ENCODE data around the gene BICD2. TPM values are rescaled to one million over a fixed set of nuclear protein-coding genes. Genes with fewer than 3 reads are reported as not detected.

The BICD2 gene
- total and polyA plus RNA-seq, 2 donors (not counting 1 experiment from before 2014, with no cell fraction given): 33.2 to 49.5 TPM

DNA sequence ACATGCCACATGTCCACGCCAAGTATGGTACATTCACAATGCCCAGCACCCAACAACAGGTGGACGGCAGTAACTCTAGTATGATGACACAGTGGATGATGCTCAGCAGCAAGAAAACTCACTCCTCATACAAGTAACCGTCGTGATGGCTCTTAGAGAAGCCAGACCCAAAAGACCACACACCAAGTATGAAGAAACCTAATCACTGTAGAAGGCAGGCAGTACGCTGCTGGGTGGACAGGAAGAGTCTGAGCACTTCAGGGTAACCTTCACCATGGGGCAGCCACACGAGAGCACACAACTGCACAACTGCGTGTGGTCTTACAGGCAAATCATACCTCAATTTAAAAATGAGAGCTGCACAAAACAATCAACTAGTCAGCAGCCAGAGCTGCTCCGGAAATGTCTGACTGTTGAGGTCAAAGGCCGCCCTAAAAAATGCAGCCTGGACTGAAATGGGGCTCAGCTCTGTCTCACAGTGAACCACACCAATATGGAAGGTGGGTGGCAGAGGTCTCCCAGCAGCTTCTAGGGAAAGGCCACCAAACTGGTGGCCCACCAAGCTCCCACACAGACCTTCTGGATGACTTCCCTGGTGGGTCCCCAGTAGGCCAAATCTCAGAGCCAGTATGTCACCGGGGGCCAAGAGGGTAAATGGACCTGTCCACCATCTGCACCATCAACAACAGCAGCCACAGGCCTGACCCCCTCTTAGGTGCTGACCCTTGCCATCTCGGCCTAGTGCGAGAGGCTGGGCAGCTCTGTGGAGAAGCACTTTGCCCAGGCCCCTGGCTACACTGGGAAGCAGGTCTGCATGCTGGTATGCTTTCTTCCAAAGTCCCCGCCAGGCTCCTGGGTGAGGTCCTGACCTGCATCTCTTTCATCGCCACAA, 17.8 kb downstream of the BICD2 start:
- DNase-seq (no peak), ATAC-seq (ENCODE audit: low read depth) (no peak)
- H3K27me3 Mint-ChIP-seq: no peaks in the 10 kb centered on the region
- POLR2A ChIA-PET: no interaction called here
- WGBS (ENCODE audit: insufficient coverage): 94% methylated on average over 10 of the region's 14 CpGs
- Histone ChIP-seq H3K4me3 (ENCODE audit: control extremely low read depth in 1 of 5, extremely low read depth in 1 of 5, insufficient read depth in 1 of 5, low read depth in 2 of 5, low read length in 4 of 5) (no peak overlapping the region), H4K20me1 (ENCODE audit: control insufficient read depth, insufficient read depth, low read length, poor library complexity, severe bottlenecking) (peaks cover 83% of the 10 kb centered on the region), H3K36me3 (replicated peaks in 1 of 2; ENCODE audit: control extremely low read depth in 1 of 2, control insufficient read depth in 1 of 2, extremely low read depth in 1 of 2, insufficient read depth in 2 of 2, low read length in 1 of 2) (peaks cover 0 to 7% of the 10 kb centered on the region in 2 experiments), H3K9me3 (ENCODE audit: control extremely low read depth in 1 of 3, control insufficient read depth in 2 of 3, insufficient read depth in 1 of 3, low read length in 2 of 3) (no peaks in the 10 kb centered on the region), H3K4me2 (replicated peaks; ENCODE audit: low read depth, low read length, poor library complexity, severe bottlenecking) (no peak overlapping the region), H3K4me1 (ENCODE audit: control insufficient read depth in 2 of 2, insufficient read depth in 2 of 2, low read length in 2 of 2) (peaks cover 12 to 65% of the 10 kb centered on the region in 2 donors), H3K79me2 (ENCODE audit: control insufficient read depth, insufficient read depth, low read length) (peaks cover 100% of the 10 kb centered on the region), H3K27me3 (replicated peaks in 1 of 4; ENCODE audit: control extremely low read depth in 1 of 4, control insufficient read depth in 3 of 4, insufficient read depth in 4 of 4, low read length in 3 of 4) (no peaks in the 10 kb centered on the region), H3K9ac (ENCODE audit: low read length) (no peak overlapping the region), H3K27ac (ENCODE audit: low read length in 2 of 2) (no peak overlapping the region), H2AFZ (ENCODE audit: insufficient read depth, low read depth, low read length, poor library complexity, severe bottlenecking) (no peak overlapping the region)
- intact Hi-C loops (cut with micrococcal nuclease): no loop called here
- no peak for TF ChIP-seq EZH2 (IDR thresholded peaks at IDR 0.05; ENCODE audit: borderline replicate concordance, insufficient read depth, low read depth, low read length, poor library complexity, severe bottlenecking)
- TF ChIP-seq, protein P1, sequence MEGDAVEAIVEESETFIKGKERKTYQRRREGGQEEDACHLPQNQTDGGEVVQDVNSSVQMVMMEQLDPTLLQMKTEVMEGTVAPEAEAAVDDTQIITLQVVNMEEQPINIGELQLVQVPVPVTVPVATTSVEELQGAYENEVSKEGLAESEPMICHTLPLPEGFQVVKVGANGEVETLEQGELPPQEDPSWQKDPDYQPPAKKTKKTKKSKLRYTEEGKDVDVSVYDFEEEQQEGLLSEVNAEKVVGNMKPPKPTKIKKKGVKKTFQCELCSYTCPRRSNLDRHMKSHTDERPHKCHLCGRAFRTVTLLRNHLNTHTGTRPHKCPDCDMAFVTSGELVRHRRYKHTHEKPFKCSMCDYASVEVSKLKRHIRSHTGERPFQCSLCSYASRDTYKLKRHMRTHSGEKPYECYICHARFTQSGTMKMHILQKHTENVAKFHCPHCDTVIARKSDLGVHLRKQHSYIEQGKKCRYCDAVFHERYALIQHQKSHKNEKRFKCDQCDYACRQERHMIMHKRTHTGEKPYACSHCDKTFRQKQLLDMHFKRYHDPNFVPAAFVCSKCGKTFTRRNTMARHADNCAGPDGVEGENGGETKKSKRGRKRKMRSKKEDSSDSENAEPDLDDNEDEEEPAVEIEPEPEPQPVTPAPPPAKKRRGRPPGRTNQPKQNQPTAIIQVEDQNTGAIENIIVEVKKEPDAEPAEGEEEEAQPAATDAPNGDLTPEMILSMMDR (IDR thresholded peaks at IDR 0.05): no peak
- CTCF ChIA-PET: interaction anchor here (1.1 to 1.4 kb wide), 2 partner anchors 29 to 32 kb away, joined by 3 to 4 read pairs; no protein-coding TSS in a partner anchor
- H3K4me1 Mint-ChIP-seq: peaks cover 68% of the 10 kb centered on the region
- H3K9me3 Mint-ChIP-seq (ENCODE audit: insufficient read depth): no peaks in the 10 kb centered on the region
- no peak overlapping the region for H3K4me3 Mint-ChIP-seq
- peak overlapping the region; percentile 3 for H3K27ac Mint-ChIP-seq

DNA sequence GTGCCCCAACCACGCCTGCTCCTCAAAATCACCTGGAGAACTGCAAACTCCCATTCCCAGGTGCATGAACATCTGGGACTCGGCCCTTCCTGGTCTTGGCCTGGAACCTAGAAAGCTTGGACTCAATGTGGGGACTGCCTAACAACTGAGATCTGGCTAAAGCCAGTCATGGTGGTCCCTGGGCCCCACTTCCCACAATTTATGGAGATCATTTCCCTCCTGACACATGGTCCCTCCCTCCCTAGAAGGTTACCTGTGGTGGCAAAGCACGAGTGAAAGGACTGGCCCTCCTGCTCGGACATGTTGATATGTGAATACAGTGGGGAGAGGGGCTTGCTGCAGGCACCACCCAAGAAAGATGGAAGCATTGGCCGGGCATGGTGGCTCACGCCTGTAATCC, 18.8 kb downstream of the BICD2 start:
- H3K4me1 ChIP-seq (ENCODE audit: control insufficient read depth in 2 of 2, insufficient read depth in 2 of 2, low read length in 2 of 2): peaks cover 21 to 74% of the 10 kb centered on the region in 2 donors
- no peak overlapping the region for H3K27ac Mint-ChIP-seq

More for the DNA sequence above, 18.8 kb downstream of the BICD2 start:
- no peak for ATAC-seq (ENCODE audit: low read depth)
- H3K9ac ChIP-seq (ENCODE audit: low read length): no peak overlapping the region
- WGBS (ENCODE audit: insufficient coverage): 99% methylated on average over 5 of the region's 6 CpGs
- Mint-ChIP-seq H3K4me1 (peaks cover 72% of the 10 kb centered on the region), H3K9me3 (ENCODE audit: insufficient read depth) (no peaks in the 10 kb centered on the region), H3K4me3 (no peak overlapping the region), H3K27me3 (no peaks in the 10 kb centered on the region)
- no peak overlapping the region for H3K4me2 ChIP-seq (replicated peaks; ENCODE audit: low read depth, low read length, poor library complexity, severe bottlenecking)
- POLR2A ChIA-PET: no interaction called here
- TF ChIP-seq, protein P1 (IDR thresholded peaks at IDR 0.05): no peak
- no peak for TF ChIP-seq EZH2 (IDR thresholded peaks at IDR 0.05; ENCODE audit: borderline replicate concordance, insufficient read depth, low read depth, low read length, poor library complexity, severe bottlenecking)
- DNase-seq: no peak
- H3K4me3 ChIP-seq (ENCODE audit: control extremely low read depth in 1 of 5, extremely low read depth in 1 of 5, insufficient read depth in 1 of 5, low read depth in 2 of 5, low read length in 4 of 5): no peak overlapping the region
- H2AFZ ChIP-seq (ENCODE audit: insufficient read depth, low read depth, low read length, poor library complexity, severe bottlenecking): no peak overlapping the region
- H3K9me3 ChIP-seq (ENCODE audit: control extremely low read depth in 1 of 3, control insufficient read depth in 2 of 3, insufficient read depth in 1 of 3, low read length in 2 of 3): no peaks in the 10 kb centered on the region
- H3K36me3 ChIP-seq (replicated peaks in 1 of 2; ENCODE audit: control extremely low read depth in 1 of 2, control insufficient read depth in 1 of 2, extremely low read depth in 1 of 2, insufficient read depth in 2 of 2, low read length in 1 of 2): peaks cover 0 to 7% of the 10 kb centered on the region in 2 experiments
- CTCF ChIA-PET: interaction anchor here (1.4 to 1.8 kb wide), 2 partner anchors 17 to 19 kb away, joined by 4 to 5 read pairs; partner anchors contain the start of gene BICD2
- H3K79me2 ChIP-seq (ENCODE audit: control insufficient read depth, insufficient read depth, low read length): peaks cover 100% of the 10 kb centered on the region
- no peaks in the 10 kb centered on the region for H3K27me3 ChIP-seq (replicated peaks in 1 of 4; ENCODE audit: control extremely low read depth in 1 of 4, control insufficient read depth in 3 of 4, insufficient read depth in 4 of 4, low read length in 3 of 4)
- intact Hi-C loops (cut with micrococcal nuclease): no loop called here
- H4K20me1 ChIP-seq (ENCODE audit: control insufficient read depth, insufficient read depth, low read length, poor library complexity, severe bottlenecking): peaks cover 81% of the 10 kb centered on the region
- no peak overlapping the region for H3K27ac ChIP-seq (ENCODE audit: low read length in 2 of 2)
